Tibial artery (tissue), 4 donors: ENCODE data around the gene FAM200C.

Experiments used
- DNase-seq, 2 donors: peaks; one replicate each; pipeline ENCODE4 v3.0.0-alpha.2; 2019
- H3K27ac ChIP-seq, 2 donors: fragments of 200-600 bp; sonication (generic) in 1 of 2; 1 replicate in 1 of 2; 2 replicates in 1 of 2; pipeline ENCODE4 v1.5.1; 2018 to 2019; ENCODE audit warnings: mild to moderate bottlenecking in 1 of 2
- H3K27me3 ChIP-seq, 2 donors: fragments of 200-600 bp; sonication (generic) in 1 of 2; one replicate each; pipeline versions ENCODE4 v1.5.1 to v1.6.0; 2016 to 2019
- H3K36me3 ChIP-seq, 3 donors: fragments of 200-600 bp; sonication (generic) in 2 of 3; one replicate each; pipeline ENCODE4 v1.5.1; 2016 to 2019; ENCODE audit warnings: mild to moderate bottlenecking in 2 of 3
- H3K4me1 ChIP-seq, 4 donors: fragments of 200-600 bp; sonication (generic) in 2 of 4; 1 replicate in 3 of 4; 2 replicates in 1 of 4; pipeline ENCODE4 v1.5.1; 2016 to 2019
- H3K4me3 ChIP-seq, 2 donors: fragments of 200-600 bp; sonication (generic) in 1 of 2; 1 replicate in 1 of 2; 2 replicates in 1 of 2; pipeline ENCODE4 v1.5.1; 2018 to 2019; ENCODE audit warnings: mild to moderate bottlenecking in 2 of 2
- H3K9me3 ChIP-seq, 3 donors: fragments of 200-600 bp; sonication (generic) in 1 of 3; one replicate each; pipeline ENCODE4 v1.5.1; 2016 to 2019
- intact Hi-C: fragments of 100-400 bp; cut with DNase I; formaldehyde crosslinking; loops from one replicate; pipeline ENCODE4 v1.15.0; 2023; ENCODE audit warnings: low total_unique reads
- TF ChIP-seq, protein P1 (sequence below), 2 experiments: fragments of 200-600 bp in 1 of 2; fragments of 450-650 bp in 1 of 2; IDR thresholded peaks; one replicate each; pipeline ENCODE4 v1.5.1; 2017 to 2019; ENCODE audit warnings: antibody characterized with exemption in 2 of 2, mild to moderate bottlenecking in 1 of 2, moderate library complexity in 1 of 2

Gene FAM200C

DNA sequence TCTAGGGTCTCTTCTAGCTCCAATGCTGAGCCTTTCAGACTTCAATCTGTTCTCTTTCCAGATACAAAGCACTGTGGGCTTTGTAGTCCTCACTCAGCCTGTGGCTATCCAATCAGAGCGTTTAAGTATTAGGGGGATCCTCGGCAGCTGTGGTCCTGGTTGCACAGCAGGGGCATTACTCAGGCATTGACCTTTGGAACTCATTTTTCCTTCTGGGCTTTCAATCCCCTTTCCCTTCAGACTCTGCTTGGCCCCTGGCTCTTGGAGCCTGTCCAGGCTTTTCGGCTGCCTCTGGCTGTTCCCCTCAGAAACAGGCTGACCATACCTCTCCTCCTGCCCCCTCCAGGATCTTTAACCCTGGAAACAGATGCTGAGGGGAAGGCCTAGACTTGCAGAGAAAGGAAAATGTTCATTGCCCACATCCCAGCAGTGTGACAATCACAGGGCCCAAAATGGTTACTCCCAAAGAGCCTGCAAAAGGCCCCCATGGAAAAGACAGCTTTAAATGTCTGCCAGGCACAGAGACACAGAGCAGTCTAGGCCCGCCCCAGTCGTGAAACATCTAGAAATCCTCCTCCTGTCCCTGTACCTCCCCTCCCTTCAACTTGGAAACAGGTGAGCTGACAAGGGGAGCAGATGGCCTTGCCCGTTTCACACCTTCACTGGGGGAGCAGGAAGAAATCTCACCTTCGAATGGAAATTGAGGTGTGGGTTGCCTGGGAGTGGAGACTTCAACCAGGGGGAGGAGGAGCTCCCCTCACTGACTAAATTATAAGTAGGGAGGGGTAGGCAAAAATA, 43.1 kb downstream of the FAM200C start:
- DNase-seq = no peak
- TF ChIP-seq, protein P1, sequence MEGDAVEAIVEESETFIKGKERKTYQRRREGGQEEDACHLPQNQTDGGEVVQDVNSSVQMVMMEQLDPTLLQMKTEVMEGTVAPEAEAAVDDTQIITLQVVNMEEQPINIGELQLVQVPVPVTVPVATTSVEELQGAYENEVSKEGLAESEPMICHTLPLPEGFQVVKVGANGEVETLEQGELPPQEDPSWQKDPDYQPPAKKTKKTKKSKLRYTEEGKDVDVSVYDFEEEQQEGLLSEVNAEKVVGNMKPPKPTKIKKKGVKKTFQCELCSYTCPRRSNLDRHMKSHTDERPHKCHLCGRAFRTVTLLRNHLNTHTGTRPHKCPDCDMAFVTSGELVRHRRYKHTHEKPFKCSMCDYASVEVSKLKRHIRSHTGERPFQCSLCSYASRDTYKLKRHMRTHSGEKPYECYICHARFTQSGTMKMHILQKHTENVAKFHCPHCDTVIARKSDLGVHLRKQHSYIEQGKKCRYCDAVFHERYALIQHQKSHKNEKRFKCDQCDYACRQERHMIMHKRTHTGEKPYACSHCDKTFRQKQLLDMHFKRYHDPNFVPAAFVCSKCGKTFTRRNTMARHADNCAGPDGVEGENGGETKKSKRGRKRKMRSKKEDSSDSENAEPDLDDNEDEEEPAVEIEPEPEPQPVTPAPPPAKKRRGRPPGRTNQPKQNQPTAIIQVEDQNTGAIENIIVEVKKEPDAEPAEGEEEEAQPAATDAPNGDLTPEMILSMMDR (IDR thresholded peaks at IDR 0.05) = no peak
- no peaks in the 10 kb centered on the region for H3K36me3 ChIP-seq

DNA sequence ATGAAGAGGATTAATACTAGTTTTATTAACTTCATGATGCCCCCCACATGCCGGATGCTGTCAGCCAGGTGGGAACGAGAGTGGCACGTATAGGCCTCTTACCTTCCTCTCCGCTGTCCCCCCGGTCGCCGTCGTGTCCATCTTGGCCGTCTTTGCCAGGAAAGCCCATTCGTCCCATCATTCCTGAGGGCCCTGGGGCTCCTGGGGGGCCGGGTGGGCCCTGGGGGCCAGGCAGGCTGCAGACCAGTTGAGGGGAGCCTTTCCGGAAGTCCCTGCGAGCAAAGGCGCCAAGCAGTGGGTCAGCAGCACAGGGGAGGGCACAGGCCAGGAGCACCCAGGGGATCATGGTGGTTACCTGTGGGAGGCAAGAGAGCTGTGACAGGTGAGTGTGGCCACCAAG, 45.2 kb downstream of the FAM200C start:
- intact Hi-C loops = no loop called here
- TF ChIP-seq, protein P1 (IDR thresholded peaks at IDR 0.05) = no peak
- Histone ChIP-seq H3K4me3 (no peak overlapping the region), H3K4me1 (peaks cover 0 to 46% (median 31%) of the 10 kb centered on the region in 4 donors), H3K27ac (no peak overlapping the region), H3K36me3 (peaks cover 0 to under 1% (median 0%) of the 10 kb centered on the region in 3 donors), H3K27me3 (no peaks in the 10 kb centered on the region), H3K9me3 (no peaks in the 10 kb centered on the region)
- DNase-seq = peak in 1 of 2 donors; percentile 43

More for the DNA sequence above, 43.1 kb downstream of the FAM200C start:
- H3K4me1 ChIP-seq = peaks cover 0 to 62% (median 39%) of the 10 kb centered on the region in 4 donors
- no peaks in the 10 kb centered on the region for H3K27me3 ChIP-seq
- peak overlapping the region; percentile 81 to 95 for H3K27ac ChIP-seq
- no peak overlapping the region for H3K4me3 ChIP-seq
- intact Hi-C loops = no loop called here
- no peaks in the 10 kb centered on the region for H3K9me3 ChIP-seq

DNA sequence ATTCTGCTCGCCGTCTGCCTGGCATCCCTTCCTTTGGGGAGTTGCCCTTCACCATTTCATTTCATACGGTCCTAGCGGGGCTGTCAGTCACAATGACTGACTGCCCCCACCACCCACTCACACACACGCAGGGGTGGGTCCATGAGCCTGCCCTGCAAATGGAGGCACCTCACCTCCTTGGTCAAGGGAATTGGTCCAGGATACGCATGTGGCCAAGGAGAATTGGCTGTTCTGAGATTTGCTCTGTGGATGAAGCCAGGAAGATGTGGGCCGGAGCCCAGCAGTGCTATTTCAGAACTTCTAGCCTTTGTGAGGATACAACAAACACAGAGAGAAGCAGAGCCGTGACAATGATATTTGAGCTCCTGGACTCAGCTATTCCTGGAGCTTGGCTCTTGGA, 46.5 kb downstream of the FAM200C start:
- Histone ChIP-seq H3K4me1 (peaks cover 0 to 33% (median 18%) of the 10 kb centered on the region in 4 donors), H3K27ac (peak overlapping the region in 1 of 2 donors; percentile 67), H3K36me3 (peaks cover 0 to 11% (median 0%) of the 10 kb centered on the region in 3 donors), H3K4me3 (no peak overlapping the region), H3K9me3 (no peaks in the 10 kb centered on the region), H3K27me3 (no peaks in the 10 kb centered on the region)
- peak; percentile 72 to 89 for DNase-seq
- TF ChIP-seq, protein P1 (IDR thresholded peaks at IDR 0.05) = no peak
- intact Hi-C loops = no loop called here

DNA sequence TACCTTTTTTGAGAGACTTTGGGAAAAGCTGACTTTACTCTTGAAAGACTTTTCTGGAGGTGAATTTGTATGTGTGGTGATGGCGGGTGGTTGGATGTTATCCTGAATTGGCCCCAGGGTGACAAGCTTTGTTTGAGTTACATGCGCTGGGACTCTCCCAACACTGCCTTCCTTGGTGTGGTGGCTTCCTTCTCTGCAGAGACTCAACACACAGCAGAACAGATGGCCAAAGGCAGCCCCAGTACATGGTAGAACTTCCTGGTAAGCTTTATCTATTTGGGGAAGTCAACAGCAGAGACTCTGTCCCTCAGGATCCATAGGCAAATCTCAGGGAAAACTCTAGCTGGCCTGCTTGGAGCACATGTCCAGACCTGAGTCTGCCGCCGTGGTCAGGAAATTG, 47.5 kb downstream of the FAM200C start:
- peaks cover 0 to 22% (median 8%) of the 10 kb centered on the region in 4 donors for H3K4me1 ChIP-seq
- H3K27ac ChIP-seq = no peak overlapping the region
- TF ChIP-seq, protein P1 (IDR thresholded peaks at IDR 0.05) = no peak
- no peak overlapping the region for H3K4me3 ChIP-seq
- no peaks in the 10 kb centered on the region for H3K27me3 ChIP-seq
- H3K9me3 ChIP-seq = no peaks in the 10 kb centered on the region
- DNase-seq = peak in 1 of 2 donors; percentile 21
- intact Hi-C loops = no loop called here
- peaks cover 0 to 11% (median 0%) of the 10 kb centered on the region in 3 donors for H3K36me3 ChIP-seq

DNA sequence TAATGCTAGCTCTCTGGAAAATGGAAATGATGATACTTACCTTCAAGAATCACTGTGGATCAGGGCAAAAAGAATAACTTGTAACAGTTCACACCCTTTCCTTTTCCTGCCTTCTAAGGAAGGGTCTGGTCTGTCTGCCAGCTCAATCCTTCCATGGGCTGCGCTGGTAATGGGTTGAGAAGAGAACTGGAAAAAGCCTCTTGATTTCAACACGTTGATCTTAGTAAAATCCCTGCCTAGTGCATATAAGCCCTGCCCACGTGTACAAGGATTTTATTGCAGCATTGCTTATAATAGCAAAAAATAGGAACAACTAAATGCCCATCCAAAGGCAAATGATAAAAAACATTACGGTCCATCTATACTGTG, 49.9 kb downstream of the FAM200C start:
- Histone ChIP-seq H3K4me1 (peaks cover 0 to 13% (median 2%) of the 10 kb centered on the region in 4 donors), H3K9me3 (no peaks in the 10 kb centered on the region), H3K4me3 (no peak overlapping the region), H3K27ac (no peak overlapping the region), H3K27me3 (no peaks in the 10 kb centered on the region), H3K36me3 (peaks cover 0 to 11% (median 0%) of the 10 kb centered on the region in 3 donors)
- DNase-seq = no peak
- intact Hi-C loops = no loop called here
- TF ChIP-seq, protein P1 (IDR thresholded peaks at IDR 0.05) = no peak
